Measurements from ENCODE around the gene RIT2.

Gene RIT2

GRCh38 chr18:42941021-42941420 lies 174.5 kb downstream of the RIT2 start:
- H3K27ac Mint-ChIP-seq, result no peak overlapping the region
- TF ChIP-seq CTCF (IDR thresholded peaks at IDR 0.05), result no peak

GRCh38 chr18:42937436-42937835 lies 178.0 kb downstream of the RIT2 start:
- Mint-ChIP-seq H3K4me1 (no peaks in the 10 kb centered on the region), H3K27ac (no peak overlapping the region), H3K9me3 (no peaks in the 10 kb centered on the region), H3K27me3 (ENCODE audit: low read depth, poor library complexity) (no peaks in the 10 kb centered on the region), H3K4me3 (no peak overlapping the region), H3K36me3 (ENCODE audit: low read depth) (no peaks in the 10 kb centered on the region)
- no peak for DNase-seq
- no peak for TF ChIP-seq CTCF (IDR thresholded peaks at IDR 0.05)

More at GRCh38 chr18:42941021-42941420, 174.5 kb downstream of the RIT2 start:
- no peaks in the 10 kb centered on the region for H3K36me3 Mint-ChIP-seq (ENCODE audit: low read depth)
- H3K9me3 Mint-ChIP-seq, result no peaks in the 10 kb centered on the region
- DNase-seq, result no peak
- no peak overlapping the region for H3K4me3 Mint-ChIP-seq
- H3K4me1 Mint-ChIP-seq, result no peaks in the 10 kb centered on the region
- no peaks in the 10 kb centered on the region for H3K27me3 Mint-ChIP-seq (ENCODE audit: low read depth, poor library complexity)

- H3K27me3 Mint-ChIP-seq (ENCODE audit: low read depth, poor library complexity), result no peaks in the 10 kb centered on the region
- H3K36me3 Mint-ChIP-seq (ENCODE audit: low read depth), result no peaks in the 10 kb centered on the region
- no peaks in the 10 kb centered on the region for H3K4me1 Mint-ChIP-seq
- no peak for TF ChIP-seq CTCF (IDR thresholded peaks at IDR 0.05)
- no peak overlapping the region for H3K4me3 Mint-ChIP-seq
- DNase-seq, result no peak
- no peak overlapping the region for H3K27ac Mint-ChIP-seq
- H3K9me3 Mint-ChIP-seq, result no peaks in the 10 kb centered on the region
These were observed 179.2 kb downstream of the RIT2 start for GRCh38 chr18:42936289-42936688.

GRCh38 chr18:42931491-42931890 lies 184.0 kb downstream of the RIT2 start:
- H3K4me3 Mint-ChIP-seq, result no peak overlapping the region
- DNase-seq, result no peak
- no peaks in the 10 kb centered on the region for H3K27me3 Mint-ChIP-seq (ENCODE audit: low read depth, poor library complexity)
- no peaks in the 10 kb centered on the region for H3K9me3 Mint-ChIP-seq
- H3K27ac Mint-ChIP-seq, result no peak overlapping the region
- no peak for TF ChIP-seq CTCF (IDR thresholded peaks at IDR 0.05)
- no peaks in the 10 kb centered on the region for H3K36me3 Mint-ChIP-seq (ENCODE audit: low read depth)
- no peaks in the 10 kb centered on the region for H3K4me1 Mint-ChIP-seq

- no peak for TF ChIP-seq CTCF (IDR thresholded peaks at IDR 0.05)
- no peak for DNase-seq
- no peaks in the 10 kb centered on the region for H3K4me1 Mint-ChIP-seq
- no peaks in the 10 kb centered on the region for H3K27me3 Mint-ChIP-seq (ENCODE audit: low read depth, poor library complexity)
- H3K36me3 Mint-ChIP-seq (ENCODE audit: low read depth), result no peaks in the 10 kb centered on the region
- H3K4me3 Mint-ChIP-seq, result no peak overlapping the region
- H3K9me3 Mint-ChIP-seq, result no peaks in the 10 kb centered on the region
- H3K27ac Mint-ChIP-seq, result no peak overlapping the region
These were observed 185.6 kb downstream of the RIT2 start for GRCh38 chr18:42929857-42930256.

GRCh38 chr18:42929181-42929580 lies 186.3 kb downstream of the RIT2 start:
- no peak for TF ChIP-seq CTCF (IDR thresholded peaks at IDR 0.05)
- H3K27me3 Mint-ChIP-seq (ENCODE audit: low read depth, poor library complexity), result no peaks in the 10 kb centered on the region
- no peak overlapping the region for H3K4me3 Mint-ChIP-seq
- DNase-seq, result no peak
- no peaks in the 10 kb centered on the region for H3K9me3 Mint-ChIP-seq
- H3K27ac Mint-ChIP-seq, result no peak overlapping the region
- no peaks in the 10 kb centered on the region for H3K36me3 Mint-ChIP-seq (ENCODE audit: low read depth)
- no peaks in the 10 kb centered on the region for H3K4me1 Mint-ChIP-seq

Measured in nephron progenitor cell (in vitro differentiated cells).